Mucosa of gallbladder (tissue), 1 donor: ENCODE measurements around the gene RNASEH2B. TPM values are rescaled to one million over a fixed set of nuclear protein-coding genes. Genes with fewer than 3 reads are reported as not detected.

ENCODE experiments used
- DNase-seq: peaks from one replicate; pipeline ENCODE4 v3.0.0-alpha.2; 2020; ENCODE audit warnings: low spot score
- total RNA-seq: library from RNA; stranded (reverse); gene quantifications from one replicate; pipeline ENCODE4 v1.2.1, GENCODE V29; 2021
- donor health status: DM: no; HTN: no; CAD: no.

RNASEH2B gene
- total RNA-seq, 1 donor from 2014 or later = 29.8 TPM

- no peak for DNase-seq
These were observed 1.8 kb upstream of the RNASEH2B start for GRCh38 chr13:50907781-50908180.

GRCh38 chr13:50908371-50908770, 1.2 kb upstream of the RNASEH2B start:
- no peak for DNase-seq

- DNase-seq = no peak
These were observed 854 bp downstream of the RNASEH2B start for GRCh38 chr13:50910485-50910805.

GRCh38 chr13:50911081-50911631, 1.6 kb downstream of the RNASEH2B start:
- DNase-seq = no peak

- DNase-seq = peak; percentile 89
These were observed 2.6 kb downstream of the RNASEH2B start for GRCh38 chr13:50911937-50912795.

GRCh38 chr13:50912851-50913250, 3.3 kb downstream of the RNASEH2B start:
- no peak for DNase-seq

- DNase-seq = no peak
These were observed 4.6 kb downstream of the RNASEH2B start for GRCh38 chr13:50914176-50914700.

GRCh38 chr13:50914848-50915247, 5.3 kb downstream of the RNASEH2B start:
- no peak for DNase-seq

GRCh38 chr13:50915565-50915964, 6.0 kb downstream of the RNASEH2B start:
- no peak for DNase-seq

- DNase-seq = no peak
These were observed 7.2 kb downstream of the RNASEH2B start for GRCh38 chr13:50916701-50917184.

- no peak for DNase-seq
These were observed 8.0 kb downstream of the RNASEH2B start for GRCh38 chr13:50917572-50917971.

- DNase-seq = no peak
These were observed 9.0 kb downstream of the RNASEH2B start for GRCh38 chr13:50918567-50918966.

- DNase-seq = no peak
These were observed 9.7 kb downstream of the RNASEH2B start for GRCh38 chr13:50919277-50919676.

- no peak for DNase-seq
These were observed 12.1 kb downstream of the RNASEH2B start for GRCh38 chr13:50921706-50922105.

GRCh38 chr13:50923272-50923671, 13.7 kb downstream of the RNASEH2B start:
- DNase-seq = no peak

- no peak for DNase-seq
These were observed 14.4 kb downstream of the RNASEH2B start for GRCh38 chr13:50924025-50924424.

- DNase-seq = no peak
These were observed 18.1 kb downstream of the RNASEH2B start for GRCh38 chr13:50927701-50928100.

- DNase-seq = no peak
These were observed 18.5 kb downstream of the RNASEH2B start for GRCh38 chr13:50928102-50928501.

GRCh38 chr13:50928659-50929462, 19.3 kb downstream of the RNASEH2B start:
- no peak for DNase-seq

GRCh38 chr13:50932091-50932490, 22.5 kb downstream of the RNASEH2B start:
- DNase-seq = no peak

- no peak for DNase-seq
These were observed 25.3 kb downstream of the RNASEH2B start for GRCh38 chr13:50934735-50935435.

- no peak for DNase-seq
These were observed 27.1 kb downstream of the RNASEH2B start for GRCh38 chr13:50936679-50937078.
